ENCODE measurements around the gene SIGLEC5.

DNA sequence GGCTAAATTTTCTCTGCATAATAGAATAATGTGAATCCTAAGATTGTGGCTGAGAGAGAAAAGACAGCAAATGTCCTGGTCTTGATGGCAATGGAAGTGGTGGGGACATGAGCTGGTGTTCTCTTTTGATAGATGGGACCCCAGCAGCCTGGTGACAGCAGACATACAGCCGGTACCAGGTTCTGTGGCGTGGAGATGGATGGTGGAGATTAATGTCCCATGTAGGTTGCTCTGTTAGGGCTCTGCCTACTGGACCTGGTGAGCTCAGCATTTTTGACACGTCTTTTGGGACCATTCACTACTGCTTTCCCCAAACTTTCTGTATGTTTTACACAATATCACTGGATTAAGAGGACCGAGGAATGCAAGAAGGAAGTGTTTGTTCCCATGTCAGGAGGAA is 24.6 kb upstream of the SIGLEC5 start:
- TF ChIP-seq RFX5 (IDR thresholded peaks at IDR 0.05; ENCODE audit: low read depth, low read length) (no peak), POLR2A (IDR thresholded peaks at IDR 0.05; ENCODE audit: low read depth, low read length) (no peak), CTCF (conservative IDR thresholded peaks at IDR 0.05; ENCODE audit: low read depth, low read length) (no peak), CEBPB (IDR thresholded peaks at IDR 0.05; ENCODE audit: low read depth, low read length) (no peak), BHLHE40 (IDR thresholded peaks at IDR 0.05; ENCODE audit: low read depth, low read length) (no peak), RCOR1 (IDR thresholded peaks at IDR 0.05; ENCODE audit: insufficient replicate concordance, low read length) (no peak), FOS (IDR thresholded peaks at IDR 0.05; ENCODE audit: low read depth, low read length) (no peak), RAD21 (IDR thresholded peaks at IDR 0.05; ENCODE audit: low read length) (no peak)
- TF ChIP-seq, protein P1, sequence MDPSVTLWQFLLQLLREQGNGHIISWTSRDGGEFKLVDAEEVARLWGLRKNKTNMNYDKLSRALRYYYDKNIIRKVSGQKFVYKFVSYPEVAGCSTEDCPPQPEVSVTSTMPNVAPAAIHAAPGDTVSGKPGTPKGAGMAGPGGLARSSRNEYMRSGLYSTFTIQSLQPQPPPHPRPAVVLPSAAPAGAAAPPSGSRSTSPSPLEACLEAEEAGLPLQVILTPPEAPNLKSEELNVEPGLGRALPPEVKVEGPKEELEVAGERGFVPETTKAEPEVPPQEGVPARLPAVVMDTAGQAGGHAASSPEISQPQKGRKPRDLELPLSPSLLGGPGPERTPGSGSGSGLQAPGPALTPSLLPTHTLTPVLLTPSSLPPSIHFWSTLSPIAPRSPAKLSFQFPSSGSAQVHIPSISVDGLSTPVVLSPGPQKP (IDR thresholded peaks at IDR 0.05; ENCODE audit: borderline replicate concordance, low read depth, low read length), result no peak
